SH-SY5Y (cell line): ENCODE results near the gene RMC1.

Source experiments
- GATA2 ChIP-seq: IDR thresholded peaks from 2 replicates; pipeline ENCODE4 v1.6.1; 2011; ENCODE audit warnings: mild to moderate bottlenecking, low read depth, low read length
- GATA3 ChIP-seq: IDR thresholded peaks from 2 replicates; pipeline ENCODE4 v1.6.1; 2011; ENCODE audit warnings: low read depth, mild to moderate bottlenecking, low read length, moderate library complexity

DNA sequence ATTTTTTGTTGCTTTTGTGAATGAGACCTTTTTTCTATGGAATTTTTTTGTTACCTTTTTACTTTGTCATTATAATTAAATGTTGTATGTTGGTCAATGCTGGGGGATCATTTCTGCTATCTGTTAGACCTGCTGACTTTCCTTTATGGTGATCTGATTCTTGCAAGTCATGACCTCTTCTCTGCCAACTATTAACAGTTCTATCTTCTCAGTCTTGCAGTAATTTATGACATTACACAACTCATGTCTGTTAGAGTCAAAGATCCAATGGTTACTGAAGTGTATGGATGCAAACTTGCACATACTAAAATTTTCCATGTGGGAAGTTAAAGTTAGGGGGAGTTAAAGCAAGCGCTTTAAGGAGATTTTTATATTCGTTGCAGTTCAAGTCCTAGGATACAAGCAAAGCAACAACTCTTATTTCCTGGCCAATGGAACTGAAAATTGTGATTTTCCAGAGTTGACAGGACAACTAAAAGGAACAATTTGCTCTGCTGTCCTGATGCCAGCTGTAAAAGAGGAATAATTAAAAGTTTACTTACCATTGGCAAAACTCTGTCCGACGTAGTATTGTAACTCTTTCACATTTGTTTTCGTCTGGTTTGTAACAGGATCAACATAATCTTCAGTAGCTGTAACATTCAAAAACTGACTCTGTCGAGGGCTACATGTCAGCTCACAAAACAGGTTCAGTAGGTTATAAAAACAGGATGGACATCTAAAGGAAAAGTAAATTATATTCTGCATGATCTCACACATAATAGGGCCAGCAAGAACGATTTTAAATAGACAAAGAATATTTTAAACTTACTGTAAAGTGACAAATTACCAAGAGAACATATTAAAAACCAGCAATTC lies 65.2 kb downstream of the RMC1 start:
- TF ChIP-seq GATA2 (no peak), GATA3 (no peak)
